Left renal cortex interstitium (tissue), 4 donors: Measurements from ENCODE around the gene CADM1. TPM values are rescaled to one million over a fixed set of nuclear protein-coding genes. Genes with fewer than 3 reads are reported as not detected.

Experiments
- DNase-seq, 4 donors: peaks; one replicate each; pipeline ENCODE4 v3.0.0-alpha.2; 2013; ENCODE audit warnings: low read depth in 4 of 4, low spot score in 2 of 4, missing footprints in 1 of 4
- polyA plus RNA-seq, 4 donors: library from polyadenylated mRNA; unstranded; fragments of 120-200 nt; gene quantifications; one replicate each; pipeline ENCODE4 v1.2.1, GENCODE V29; 2013; ENCODE audit not compliant: insufficient read length in 4 of 4

The CADM1 gene
- polyA plus RNA-seq, 4 donors: 120 to 140 (median 132) TPM

- DNase-seq: no peak
These were observed 246.5 kb downstream of the CADM1 start for GRCh38 chr11:115257678-115258077.

DNA sequence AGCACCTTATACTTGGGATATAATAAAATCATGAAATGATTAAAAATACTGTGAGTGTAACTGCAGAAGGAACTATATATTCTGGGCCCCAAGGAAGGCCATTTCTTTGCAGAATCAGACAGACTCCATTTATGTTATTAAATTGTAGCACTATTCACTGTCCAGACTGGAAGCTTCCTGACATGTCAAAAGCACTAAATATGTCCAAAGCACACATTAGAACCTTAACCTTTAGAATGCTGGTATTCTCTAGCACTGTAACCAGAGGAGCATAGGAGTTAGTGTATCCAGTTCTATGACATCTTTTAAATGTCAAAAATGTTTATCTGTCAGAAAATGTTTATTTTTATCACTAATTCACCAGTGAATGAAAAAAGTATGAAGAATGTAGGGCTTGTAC is 246.9 kb downstream of the CADM1 start:
- no peak for DNase-seq

- DNase-seq: peak; percentile 28 to 62 (median 50)
These were observed 247.6 kb downstream of the CADM1 start for GRCh38 chr11:115256397-115257197.

GRCh38 chr11:115255006-115255762 is 249.0 kb downstream of the CADM1 start:
- DNase-seq: no peak

DNA sequence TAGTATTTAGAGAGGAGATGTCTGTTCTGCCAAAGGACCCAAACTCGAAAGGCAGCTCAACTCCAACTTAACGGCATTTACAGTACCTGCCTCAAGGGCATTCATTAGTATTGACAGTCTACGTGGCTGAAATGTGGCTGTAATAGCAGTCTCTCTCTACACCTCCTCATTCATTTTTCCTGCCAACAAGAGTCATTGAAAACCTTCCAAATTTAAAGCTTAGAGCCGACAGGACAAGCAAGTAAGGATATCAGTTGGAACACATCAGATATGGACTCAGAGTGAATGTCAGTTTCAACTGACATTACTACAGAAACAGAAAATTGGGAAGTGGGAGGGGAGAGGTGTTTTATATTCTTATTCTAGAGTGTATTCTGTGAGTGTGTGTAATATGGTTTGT is 253.1 kb downstream of the CADM1 start:
- no peak for DNase-seq

DNA sequence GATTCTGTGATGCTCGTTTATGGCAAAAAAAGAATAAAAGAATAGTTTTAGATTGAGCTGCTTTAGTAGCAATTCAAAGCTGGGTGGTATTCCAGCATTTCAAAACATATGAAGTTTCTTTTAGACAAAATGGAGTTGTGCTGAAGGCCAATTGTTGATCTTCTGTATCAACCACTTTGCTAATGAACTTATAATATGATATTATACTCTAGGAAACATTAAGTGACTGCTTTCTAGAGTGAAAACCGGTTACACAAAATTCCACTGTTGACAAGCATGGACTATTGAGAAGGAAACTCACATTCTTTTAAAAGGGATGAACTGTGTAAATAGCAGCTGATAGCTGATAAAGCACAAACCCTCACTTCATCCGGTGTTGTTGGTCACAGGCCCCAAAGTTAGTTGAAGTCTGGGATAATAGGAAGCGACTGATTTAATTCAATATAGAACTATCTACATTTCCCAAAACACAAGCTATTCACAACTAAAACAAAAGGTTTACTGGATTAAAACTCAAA is 255.1 kb downstream of the CADM1 start:
- no peak for DNase-seq

DNA sequence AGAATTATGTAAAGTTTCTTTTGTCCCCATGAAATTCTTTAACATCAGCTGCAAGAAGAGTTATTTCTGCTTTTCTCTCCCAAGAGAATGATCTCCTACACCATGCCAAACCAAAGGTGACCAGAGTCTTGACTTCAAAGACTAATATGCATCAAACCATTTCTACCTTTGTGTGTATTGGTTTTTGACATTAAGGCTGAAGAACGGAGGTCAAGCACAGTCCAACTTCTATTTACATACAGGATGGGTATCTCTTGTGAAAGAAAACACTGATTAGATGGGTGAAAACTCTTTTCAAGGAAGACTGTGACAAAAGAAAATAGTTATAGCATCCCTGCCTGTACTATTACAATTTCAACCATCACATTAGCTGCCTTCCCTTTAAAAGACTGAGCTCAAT is 256.3 kb downstream of the CADM1 start:
- no peak for DNase-seq

DNA sequence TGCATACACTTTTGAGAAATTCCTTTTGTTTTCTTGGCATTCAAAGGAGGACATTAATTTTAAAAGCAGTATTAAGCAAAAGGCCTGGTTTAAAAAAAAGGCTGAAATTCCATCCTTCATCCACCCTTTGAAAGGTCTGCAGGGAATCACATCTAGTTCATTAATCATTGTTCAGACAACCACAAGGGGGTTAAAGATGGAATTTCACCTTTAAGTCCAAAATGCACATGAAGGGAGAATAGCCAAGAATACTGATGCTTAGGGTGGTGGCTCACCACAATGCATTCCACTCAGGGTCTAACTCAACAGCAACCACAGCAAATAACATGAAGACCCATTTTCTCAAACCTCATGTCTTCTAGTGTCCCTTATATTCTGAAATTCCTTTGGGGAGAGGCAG is 256.9 kb downstream of the CADM1 start:
- no peak for DNase-seq

DNA sequence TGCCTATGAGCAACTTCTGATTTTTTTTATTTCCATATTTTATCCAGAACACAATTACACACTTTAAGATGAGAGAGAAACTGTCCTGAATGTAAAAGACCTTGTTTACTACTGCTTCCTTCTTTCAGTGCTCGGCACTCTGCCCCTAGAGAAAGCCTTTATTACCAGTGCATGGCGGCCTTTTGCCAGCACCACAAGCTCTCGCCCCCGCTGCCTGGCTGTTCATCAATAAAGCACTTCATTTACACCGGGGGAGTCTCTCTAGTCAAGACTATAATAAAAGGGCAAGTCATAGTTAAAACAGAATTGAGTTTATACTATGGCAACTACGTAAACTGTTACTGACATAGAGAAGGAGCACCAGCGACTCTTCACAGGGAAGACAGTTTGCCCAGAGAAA is 259.5 kb downstream of the CADM1 start:
- DNase-seq: no peak

DNA sequence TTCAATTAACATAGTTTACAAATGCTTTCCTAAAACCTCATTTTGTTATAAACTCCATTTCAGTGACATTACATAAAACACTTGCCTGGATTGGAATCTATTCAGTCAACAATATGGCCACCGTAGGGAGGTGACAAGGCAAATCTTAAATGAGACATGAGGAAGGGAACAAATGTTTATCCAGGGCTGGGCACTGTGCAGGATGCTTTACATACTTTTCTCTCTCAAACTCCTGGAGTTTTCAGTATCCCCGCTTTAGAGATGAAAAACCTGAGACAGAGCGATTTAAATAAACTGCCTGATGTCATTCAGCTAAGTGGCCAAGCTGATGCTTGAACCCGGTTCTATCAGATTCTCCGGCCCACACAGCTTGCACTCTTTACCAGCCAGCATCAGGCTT is 259.9 kb downstream of the CADM1 start:
- DNase-seq: no peak

DNA sequence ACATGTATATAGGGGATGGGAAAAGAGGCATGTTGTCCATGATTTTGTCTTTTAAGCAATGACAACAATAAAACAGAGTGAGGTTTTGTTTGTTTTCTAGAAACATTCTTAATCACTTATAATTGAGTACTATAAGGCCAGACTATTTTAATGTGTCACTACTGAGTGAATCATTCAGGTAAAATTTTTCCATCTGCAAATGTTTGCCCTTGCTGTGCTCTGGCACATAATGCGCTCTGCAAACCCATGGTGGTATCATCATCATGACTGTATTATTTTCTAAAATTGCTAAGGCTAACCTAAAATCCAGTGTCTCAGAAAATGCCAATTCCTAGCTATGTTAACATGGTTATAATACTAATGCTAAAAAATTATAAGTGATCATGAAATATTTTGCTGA is 261.2 kb downstream of the CADM1 start:
- no peak for DNase-seq

- no peak for DNase-seq
These were observed 262.3 kb downstream of the CADM1 start for GRCh38 chr11:115241899-115242298.

DNA sequence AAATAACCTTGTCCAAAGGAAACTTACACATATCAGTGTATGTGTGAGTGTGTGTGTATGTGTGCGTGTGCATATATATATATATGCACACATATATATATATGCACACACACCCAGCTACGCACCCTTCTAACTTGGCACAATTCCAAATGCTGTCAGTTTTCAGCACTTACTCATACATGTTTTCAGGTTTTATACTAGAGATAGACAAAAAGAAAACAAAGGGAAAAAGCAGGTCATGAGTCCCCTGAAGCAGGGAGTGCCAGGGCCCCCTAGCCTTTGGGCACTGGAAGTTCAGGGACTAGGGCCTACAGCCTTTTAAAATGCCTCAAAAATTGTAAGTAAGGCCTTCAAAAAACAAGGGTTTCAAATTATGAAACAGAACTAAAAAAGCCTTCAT is 265.4 kb downstream of the CADM1 start:
- no peak for DNase-seq

GRCh38 chr11:115238086-115238485 is 266.1 kb downstream of the CADM1 start:
- no peak for DNase-seq

GRCh38 chr11:115237578-115237977 is 266.6 kb downstream of the CADM1 start:
- DNase-seq: no peak

- no peak for DNase-seq
These were observed 269.4 kb downstream of the CADM1 start for GRCh38 chr11:115234794-115235193.

GRCh38 chr11:115226556-115226955 is 277.7 kb downstream of the CADM1 start:
- DNase-seq: no peak

DNA sequence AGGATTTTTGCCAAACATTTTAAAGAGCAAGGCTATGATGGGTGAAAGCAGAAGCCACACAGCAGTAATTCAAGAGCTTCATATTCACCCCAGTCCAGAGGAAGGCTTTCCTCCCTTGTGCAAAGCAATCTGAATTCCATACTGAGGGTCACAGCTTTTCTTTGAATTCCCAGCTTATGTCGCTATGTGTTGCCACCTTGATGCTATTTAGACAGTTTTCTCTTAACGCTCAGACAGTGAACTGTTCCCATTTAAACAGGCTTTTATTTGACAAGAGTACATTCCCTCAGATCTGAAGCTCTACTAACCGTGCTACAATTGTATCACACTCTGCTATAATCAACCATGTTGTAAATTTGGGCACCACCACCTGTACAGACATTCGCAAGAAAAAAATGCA is 279.7 kb downstream of the CADM1 start:
- no peak for DNase-seq

DNA sequence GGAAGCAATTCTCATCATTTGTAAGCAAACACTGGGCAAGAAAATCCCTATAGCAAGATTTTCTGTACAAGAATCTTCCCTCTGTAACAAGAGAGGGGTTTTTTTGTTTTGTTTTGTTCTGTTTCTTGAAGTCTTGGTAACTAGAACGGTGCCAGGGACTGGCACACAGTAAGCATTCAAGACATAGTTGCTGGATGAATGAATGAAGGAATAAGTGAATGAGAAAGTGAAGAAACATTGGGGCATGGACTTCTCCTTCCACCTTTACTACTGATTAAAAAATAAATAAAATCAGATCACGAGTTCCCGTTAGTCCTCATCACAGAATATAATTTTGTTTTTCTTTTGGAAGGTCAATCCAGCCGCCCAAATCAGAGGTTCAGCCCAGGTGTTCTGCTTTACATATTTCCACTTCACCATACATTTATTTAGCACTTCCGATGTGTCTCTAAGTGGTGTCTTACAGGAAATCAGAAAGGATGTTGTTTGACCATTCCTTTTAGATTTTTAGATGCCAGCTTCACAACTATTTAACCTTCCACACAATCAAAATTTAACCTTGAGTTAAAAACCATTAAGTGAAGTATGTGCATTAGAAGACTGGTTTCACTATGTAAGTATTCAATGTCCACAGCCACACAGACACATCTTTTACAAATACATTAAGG is 281.2 kb downstream of the CADM1 start:
- no peak for DNase-seq

DNA sequence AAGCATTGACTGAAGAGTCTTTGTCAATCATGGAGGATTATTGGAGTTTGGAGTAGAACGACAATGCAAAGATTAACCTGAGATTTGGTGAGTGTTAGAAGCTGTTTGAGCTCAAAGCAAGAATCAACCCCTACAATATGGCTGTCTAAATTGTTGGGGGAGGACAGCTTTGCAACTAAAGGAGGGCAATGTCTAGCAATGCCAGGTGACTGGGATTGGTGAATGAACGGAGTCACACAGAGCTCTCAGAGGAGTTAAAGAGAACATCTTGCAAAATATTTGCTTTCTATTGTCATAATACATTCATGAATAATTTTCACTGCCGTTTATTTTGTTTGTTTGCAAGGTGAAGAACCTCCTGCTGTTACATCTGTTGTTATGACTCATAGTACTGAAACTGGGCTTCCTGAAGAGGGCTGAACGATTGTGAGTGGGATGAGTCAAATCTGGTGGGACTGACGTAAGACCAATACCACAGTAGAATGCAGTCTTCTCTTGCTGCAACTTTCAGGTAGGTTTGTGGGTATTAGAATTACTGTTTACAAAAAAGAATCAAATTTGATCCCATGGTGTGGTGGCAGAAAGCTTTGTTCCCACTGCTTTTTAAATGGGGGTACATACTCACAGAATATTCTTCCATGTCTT is 281.9 kb downstream of the CADM1 start:
- no peak for DNase-seq
